Liver (tissue), 3 donors: ENCODE results near the gene KRTAP2-1.
"Not testable (repeated sequence)": the region's sequence is repeated elsewhere in the genome, so short reads cannot be mapped to it uniquely, and the experiment has no call there.

Experiments used
- ATF3 ChIP-seq: IDR thresholded peaks from 2 replicates; pipeline ENCODE4 v1.6.1; 2016; ENCODE audit warnings: antibody characterized with exemption
- CTCF ChIP-seq: fragments of 150-350 bp; IDR thresholded peaks from 2 replicates; pipeline ENCODE4 v1.5.1; 2017; ENCODE audit warnings: improper control_type of control experiment, low read depth, low read length; ENCODE audit not compliant: missing input control
- FOXA1 ChIP-seq: IDR thresholded peaks from 2 replicates; pipeline ENCODE4 v1.6.1; 2016; ENCODE audit warnings: antibody characterized with exemption
- GABPA ChIP-seq, 2 donors: IDR thresholded peaks in 1 of 2; conservative IDR thresholded peaks in 1 of 2; 2 replicates each; pipeline ENCODE4 v1.6.1; 2016; ENCODE audit warnings: antibody characterized with exemption in 2 of 2, mild to moderate bottlenecking in 1 of 2, moderate library complexity in 1 of 2
- JUND ChIP-seq, 2 donors: IDR thresholded peaks; 2 replicates each; pipeline ENCODE4 v1.6.1; 2016; ENCODE audit warnings: antibody characterized with exemption in 2 of 2
- MAX ChIP-seq: IDR thresholded peaks from 2 replicates; pipeline ENCODE4 v1.6.1; 2016; ENCODE audit warnings: antibody characterized with exemption
- NR2F2 ChIP-seq: IDR thresholded peaks from 2 replicates; pipeline ENCODE4 v1.6.1; 2016; ENCODE audit warnings: antibody characterized with exemption
- RAD21 ChIP-seq, 2 donors: IDR thresholded peaks; 2 replicates each; pipeline ENCODE4 v1.6.1; 2016; ENCODE audit warnings: antibody characterized with exemption in 2 of 2, mild to moderate bottlenecking in 2 of 2
- SP1 ChIP-seq: IDR thresholded peaks from 2 replicates; pipeline ENCODE4 v1.6.1; 2018; ENCODE audit warnings: antibody characterized with exemption, mild to moderate bottlenecking
- donor health status: healthy.
- donor health status: healthy.

- TF ChIP-seq CTCF; RAD21 (IDR thresholded peaks at IDR 0.05); NR2F2; GABPA (IDR thresholded peaks at IDR 0.05 in 1 of 2, conservative IDR thresholded peaks at IDR 0.05 in 1 of 2); SP1; JUND (IDR thresholded peaks at IDR 0.05); MAX; ATF3; FOXA1: not testable (repeated sequence)
Observed at GRCh38 chr17:41084100-41084856, 37.2 kb upstream of the KRTAP2-1 start, which contains the start of gene KRTAP4-7.
